H1 (cell line): Measurements from ENCODE around the gene PRMT3. TPM values are rescaled to one million over a fixed set of nuclear protein-coding genes. Genes with fewer than 3 reads are reported as not detected.

Experiments
- CTCF ChIA-PET: fragments of 300-600 bp; sonication (Branson Sonifier 250); formaldehyde crosslinking; loops from one replicate; lab custom pipeline; 2021; ENCODE audit not compliant: partially characterized antibody; lab: Charles Lee
- POLR2A ChIA-PET: fragments of 300-600 bp; sonication (Branson Sonifier 250); formaldehyde crosslinking; loops from one replicate; lab custom pipeline; 2021; ENCODE audit warnings: inconsistent platforms; ENCODE audit not compliant: partially characterized antibody; lab: Charles Lee
- DNase-seq, 2 experiments: peaks; one replicate each; pipeline versions ENCODE4 v3.0.0 to v3.0.0-alpha.2; 2010 to 2022; ENCODE audit warnings: low spot score in 2 of 2, low read depth in 1 of 2, mixed read lengths in 1 of 2
- FAIRE-seq: peaks from 2 replicates; lab custom pipeline; 2011; peaks lifted over from hg19 to GRCh38; lab: Jason Lieb, UNC
- H2AFZ ChIP-seq: 2 replicates; pipeline ENCODE4 v1.8.1; 2012; ENCODE audit warnings: low read length, inconsistent platforms
- H2AK5ac ChIP-seq: 2 replicates; pipeline ENCODE4 v1.6.1; 2013; ENCODE audit warnings: low read depth, low read length
- H2BK120ac ChIP-seq: replicated peaks from 2 replicates; pipeline ENCODE3; 2013; ENCODE audit warnings: low read depth, low read length, inconsistent platforms
- H2BK12ac ChIP-seq: 2 replicates; pipeline ENCODE4 v1.6.1; 2013; ENCODE audit warnings: low read depth, low read length
- H2BK15ac ChIP-seq: 2 replicates; pipeline ENCODE4 v1.6.1; 2013; ENCODE audit warnings: low read length
- H2BK20ac ChIP-seq: 2 replicates; pipeline ENCODE4 v1.6.1; 2013; ENCODE audit warnings: low read length
- H2BK5ac ChIP-seq: 2 replicates; pipeline ENCODE4 v1.6.1; 2013; ENCODE audit warnings: low read depth, low read length
- H3K14ac ChIP-seq: 2 replicates; pipeline ENCODE4 v1.6.1; 2013; ENCODE audit warnings: inconsistent platforms; ENCODE audit not compliant: insufficient read length
- H3K18ac ChIP-seq: 2 replicates; pipeline ENCODE4 v1.6.1; 2013; ENCODE audit warnings: low read length; ENCODE audit errors: extremely low read depth
- H3K23ac ChIP-seq: 2 replicates; pipeline ENCODE4 v1.6.1; 2013; ENCODE audit warnings: inconsistent platforms; ENCODE audit not compliant: insufficient read length
- H3K23me2 ChIP-seq: 2 replicates; pipeline ENCODE4 v1.6.1; 2013; ENCODE audit warnings: low read depth, low read length
- H3K27ac ChIP-seq: 2 replicates; pipeline ENCODE4 v1.6.1; 2011; ENCODE audit warnings: low read depth, low read length, inconsistent platforms
- H3K27me3 ChIP-seq, 4 experiments: replicated peaks in 1 of 4; 1 replicate in 1 of 4; 2 replicates in 3 of 4; pipeline versions ENCODE4 v1.6.1 to v1.8.1; 2011 to 2013; ENCODE audit warnings: low read length in 3 of 4, mild to moderate bottlenecking in 3 of 4, inconsistent platforms in 2 of 4, mixed read lengths in 2 of 4, moderate library complexity in 1 of 4; ENCODE audit not compliant: control insufficient read depth in 3 of 4, insufficient read depth in 3 of 4; ENCODE audit errors: extremely low read depth in 1 of 4
- H3K36me3 ChIP-seq, 4 experiments: 2 replicates each; pipeline versions ENCODE4 v1.6.1 to v1.8.1; 2011 to 2013; ENCODE audit warnings: mild to moderate bottlenecking in 4 of 4, low read length in 3 of 4, moderate library complexity in 2 of 4, control low read depth in 1 of 4, inconsistent platforms in 1 of 4; ENCODE audit not compliant: insufficient read depth in 4 of 4, control insufficient read depth in 2 of 4
- H3K4ac ChIP-seq: replicated peaks from 2 replicates; pipeline ENCODE3; 2013; ENCODE audit warnings: low read length, low read depth, mixed read lengths, inconsistent platforms; ENCODE audit not compliant: insufficient read length
- H3K4me1 ChIP-seq, 4 experiments: replicated peaks in 1 of 4; 1 replicate in 1 of 4; 2 replicates in 3 of 4; pipeline versions ENCODE4 v1.6.1 to v1.8.1; 2011 to 2013; ENCODE audit warnings: low read length in 3 of 4, inconsistent platforms in 2 of 4, mixed read lengths in 1 of 4; ENCODE audit not compliant: insufficient read depth in 4 of 4, control insufficient read depth in 3 of 4
- H3K4me2 ChIP-seq, 2 experiments: 2 replicates each; pipeline versions ENCODE4 v1.6.1 to v1.8.1; 2011 to 2013; ENCODE audit warnings: low read depth in 2 of 2, low read length in 2 of 2, control low read depth in 1 of 2, inconsistent platforms in 1 of 2, mild to moderate bottlenecking in 1 of 2; ENCODE audit not compliant: insufficient read depth in 1 of 2
- H3K4me3 ChIP-seq, 4 experiments: fragments of 200-600, 300-600 bp in 1 of 4; sonication (generic), shearing (Covaris generic), sonication (Bioruptor Twin) in 1 of 4; 2 replicates each; pipeline versions ENCODE4 v1.5.1 to v1.8.1; 2011 to 2016; ENCODE audit warnings: low read length in 4 of 4, low read depth in 3 of 4, control low read depth in 2 of 4, inconsistent platforms in 2 of 4, mild to moderate bottlenecking in 2 of 4, mixed read lengths in 1 of 4, moderate library complexity in 1 of 4; ENCODE audit not compliant: insufficient read depth in 2 of 4; ENCODE audit errors: extremely low read depth in 1 of 4
- H3K56ac ChIP-seq: replicated peaks from 2 replicates; pipeline ENCODE3; 2013; ENCODE audit warnings: low read depth, mild to moderate bottlenecking, mixed read lengths, low read length, inconsistent platforms; ENCODE audit not compliant: insufficient read length
- H3K79me1 ChIP-seq: 2 replicates; pipeline ENCODE4 v1.6.1; 2013; ENCODE audit warnings: low read depth, low read length, control low read depth
- H3K79me2 ChIP-seq, 2 experiments: 2 replicates each; pipeline versions ENCODE4 v1.6.1 to v1.8.1; 2012 to 2013; ENCODE audit warnings: low read length in 2 of 2, mild to moderate bottlenecking in 2 of 2, inconsistent platforms in 1 of 2; ENCODE audit not compliant: insufficient read depth in 2 of 2, control insufficient read depth in 1 of 2
- H3K9ac ChIP-seq, 4 experiments: replicated peaks in 1 of 4; 1 replicate in 1 of 4; 2 replicates in 3 of 4; pipeline versions ENCODE4 v1.6.1 to v1.8.1; 2011 to 2013; ENCODE audit warnings: low read depth in 3 of 4, low read length in 3 of 4, control low read depth in 2 of 4, mild to moderate bottlenecking in 2 of 4, moderate library complexity in 2 of 4, inconsistent platforms in 1 of 4; ENCODE audit errors: extremely low read depth in 1 of 4
- H3K9me3 ChIP-seq, 2 experiments: 2 replicates each; pipeline versions ENCODE4 v1.6.1 to v1.8.1; 2012 to 2013; ENCODE audit warnings: mild to moderate bottlenecking in 2 of 2, moderate library complexity in 2 of 2, control low read depth in 1 of 2, inconsistent platforms in 1 of 2, low read depth in 1 of 2, low read length in 1 of 2, mixed read lengths in 1 of 2; ENCODE audit not compliant: insufficient read depth in 2 of 2
- H4K20me1 ChIP-seq, 2 experiments: replicated peaks in 1 of 2; 2 replicates each; pipeline versions ENCODE3 to v1.8.1; 2011 to 2013; ENCODE audit warnings: inconsistent platforms in 2 of 2, low read length in 2 of 2, mild to moderate bottlenecking in 1 of 2; ENCODE audit not compliant: insufficient read depth in 2 of 2, control insufficient read depth in 1 of 2
- H4K5ac ChIP-seq: 2 replicates; pipeline ENCODE4 v1.6.1; 2013; ENCODE audit warnings: low read length, low read depth, mixed read lengths, inconsistent platforms; ENCODE audit not compliant: insufficient read length
- H4K8ac ChIP-seq: 2 replicates; pipeline ENCODE4 v1.8.0; 2013; ENCODE audit warnings: mild to moderate bottlenecking, moderate library complexity, low read length, inconsistent platforms; ENCODE audit not compliant: insufficient read depth; ENCODE audit errors: extremely low read depth
- H4K91ac ChIP-seq: replicated peaks from 2 replicates; pipeline ENCODE3; 2013; ENCODE audit warnings: low read length, mixed read lengths, inconsistent platforms; ENCODE audit not compliant: insufficient read length
- CEBPB ChIP-seq: IDR thresholded peaks from 2 replicates; pipeline ENCODE4 v1.6.1; 2012; ENCODE audit warnings: low read depth, low read length
- CHD1 ChIP-seq: IDR thresholded peaks from 2 replicates; pipeline ENCODE4 v1.6.1; 2012; ENCODE audit warnings: low read depth, low read length, improper control_type of control experiment
- CTCF ChIP-seq, 3 experiments: IDR thresholded peaks; 1 replicate in 2 of 3; 2 replicates in 1 of 3; pipeline versions ENCODE4 v1.5.1 to v1.6.1; 2011; ENCODE audit warnings: low read length in 3 of 3, mild to moderate bottlenecking in 3 of 3, inconsistent platforms in 2 of 3, low read depth in 1 of 3, moderate library complexity in 1 of 3; ENCODE audit not compliant: insufficient read depth in 1 of 3; ENCODE audit errors: control extremely low read depth in 1 of 3
- EP300 ChIP-seq, 2 experiments: IDR thresholded peaks; 1 replicate in 1 of 2; 2 replicates in 1 of 2; pipeline ENCODE4 v1.6.1; 2011 to 2012; ENCODE audit warnings: low read depth in 2 of 2, low read length in 2 of 2, mild to moderate bottlenecking in 2 of 2, borderline replicate concordance in 1 of 2, inconsistent platforms in 1 of 2, moderate library complexity in 1 of 2
- JUND ChIP-seq: IDR thresholded peaks from 2 replicates; pipeline ENCODE4 v1.6.1; 2011; ENCODE audit warnings: mild to moderate bottlenecking, improper control_type of control experiment, low read length
- KDM4A ChIP-seq: IDR thresholded peaks from one replicate; pipeline ENCODE4 v1.7.1; 2012; ENCODE audit warnings: low read depth, mild to moderate bottlenecking, moderate library complexity, low read length, inconsistent platforms; ENCODE audit not compliant: severe bottlenecking
- KDM5A ChIP-seq: fragments of 200-600 bp; IDR thresholded peaks from 2 replicates; pipeline ENCODE4 v1.7.1; 2012; ENCODE audit warnings: mild to moderate bottlenecking, low read length, inconsistent platforms, mixed read lengths
- RFX5 ChIP-seq: IDR thresholded peaks from 2 replicates; pipeline ENCODE4 v1.6.1; 2011; ENCODE audit warnings: low read depth, low read length, improper control_type of control experiment, borderline replicate concordance
- SIN3A ChIP-seq, 2 experiments: IDR thresholded peaks in 1 of 2; conservative IDR thresholded peaks in 1 of 2; 2 replicates each; pipeline ENCODE4 v1.6.1; 2011 to 2012; ENCODE audit warnings: low read length in 2 of 2, improper control_type of control experiment in 1 of 2, low read depth in 1 of 2, mild to moderate bottlenecking in 1 of 2
- SIX5 ChIP-seq: IDR thresholded peaks from 2 replicates; pipeline ENCODE4 v1.6.1; 2011; ENCODE audit warnings: mild to moderate bottlenecking, low read depth, low read length
- WGBS, 2 experiments: shearing (Covaris generic) in 1 of 2; methylation state at CpG; one replicate each; pipeline versions ENCODE4 v1.1.6 to v1.1.7; 2013 to 2015; ENCODE audit warnings: low lambda C conversion rate in 2 of 2, mixed read lengths in 2 of 2, inconsistent platforms in 1 of 2, low coverage in 1 of 2, missing lambda C conversion rate in 1 of 2; ENCODE audit not compliant: insufficient replicate concordance in 2 of 2, insufficient coverage in 1 of 2, insufficient read length in 1 of 2; ENCODE audit errors: extremely low coverage in 1 of 2, missing lambda C conversion rate in 1 of 2; 5-methylcytosine and 5-hydroxymethylcytosine counted together
- polyA plus RNA-seq, 7 experiments: library from polyadenylated mRNA; depleted of rRNA in 3 of 7; stranded (reverse) in 5 of 7; unstranded in 2 of 7; fragments of >200 nt in 5 of 7; fragments of 200-250 nt in 2 of 7; gene quantifications; 1 replicate in 5 of 7; 2 replicates in 1 of 7; 4 replicates in 1 of 7; pipeline versions ENCODE4 v1.2.1 to v1.2.3, GENCODE V29; 2011 to 2013; ENCODE audit warnings: missing spikeins in 2 of 7, mixed read lengths in 2 of 7
- total RNA-seq: library from RNA; stranded (reverse); fragmentation: NEBNext Ultra II Directional; extraction: Animal tissue kit (Norgen Biotek cat#: 25700); gene quantifications from 2 replicates; pipeline ENCODE4 v1.2.1, GENCODE V29; 2021

Gene PRMT3
- total and polyA plus RNA-seq, 2 of the 8 experiments (the other 6 are each of a cell fraction or from before 2014, with no cell fraction given), result 11.2 to 26.5 TPM

GRCh38 chr11:20397281-20397680 lies 9.8 kb downstream of the PRMT3 start:
- no peak overlapping the region for H2BK20ac ChIP-seq
- FAIRE-seq, result peak; percentile 7
- POLR2A ChIA-PET, result interaction anchor here (1.1 to 1.3 kb wide), 2 partner anchors 9 to 17 kb away, joined by 3 to 4 read pairs; no protein-coding TSS in a partner anchor
- no peak for TF ChIP-seq CEBPB
- TF ChIP-seq JUND, result no peak
- no peak for TF ChIP-seq SIX5
- TF ChIP-seq KDM4A, result no peak
- no peak for TF ChIP-seq RFX5
- no peak for TF ChIP-seq CHD1
- TF ChIP-seq EP300 (IDR thresholded peaks at IDR 0.05; ENCODE audit: borderline replicate concordance in 1 of 2, low read depth in 2 of 2, low read length in 2 of 2), result no peak
- no peak for TF ChIP-seq SIN3A (conservative IDR thresholded peaks at IDR 0.05 in 1 of 2, IDR thresholded peaks at IDR 0.05 in 1 of 2; ENCODE audit: low read depth in 1 of 2, low read length in 2 of 2)
- no peak for TF ChIP-seq KDM5A
- TF ChIP-seq CTCF (IDR thresholded peaks at IDR 0.05; ENCODE audit: control extremely low read depth in 1 of 3, insufficient read depth in 1 of 3, low read depth in 1 of 3, low read length in 3 of 3), result peak in 2 of 3 experiments; percentile 46 to 56; a peak in 3 of 4 replicates

More at GRCh38 chr11:20397281-20397680, 9.8 kb downstream of the PRMT3 start:
- Histone ChIP-seq H3K56ac (no peak overlapping the region), H3K4me1 (no peaks in the 10 kb centered on the region), H2BK15ac (no peak overlapping the region), H3K79me1 (no peaks in the 10 kb centered on the region), H3K4ac (no peak overlapping the region), H3K23ac (no peak overlapping the region), H2BK12ac (no peak overlapping the region), H2BK5ac (no peak overlapping the region), H3K18ac (no peak overlapping the region), H4K8ac (no peak overlapping the region), H3K23me2 (no peaks in the 10 kb centered on the region), H3K27me3 (no peaks in the 10 kb centered on the region), H2AK5ac (no peak overlapping the region), H4K20me1 (peaks cover 0 to 2% of the 10 kb centered on the region in 2 experiments), H3K27ac (no peak overlapping the region), H2BK120ac (no peak overlapping the region), H3K9me3 (no peaks in the 10 kb centered on the region), H4K5ac (no peak overlapping the region), H3K9ac (no peak overlapping the region), H3K14ac (no peak overlapping the region), H3K79me2 (no peaks in the 10 kb centered on the region), H3K36me3 (peaks cover 0 to 52% (median 15%) of the 10 kb centered on the region in 4 experiments; a peak in 5 of 8 replicates), H3K4me2 (no peak overlapping the region), H4K91ac (no peak overlapping the region), H3K4me3 (no peak overlapping the region), H2AFZ (no peak overlapping the region)
- 83% methylated on average over 3 of the region's 3 CpGs; no CpG with 5 or more reads in 1 of the 2 experiments for WGBS, 2 experiments
- CTCF ChIA-PET, result interaction anchor here (0.6 to 4.7 kb wide), 33 partner anchors 8 to 491 kb away, joined by 3 to 53 read pairs (median 3); partner anchors contain the start of gene SLC6A5
- DNase-seq, result no peak
